Transverse colon (tissue), 4 donors: ENCODE measurements around the gene DPP4. TPM values are rescaled to one million over a fixed set of nuclear protein-coding genes. Genes with fewer than 3 reads are reported as not detected.
A peak's percentile ranks its signal among the peaks of the same experiment; 100 is the strongest.

Source experiments
- DNase-seq: peaks from one replicate; pipeline ENCODE4 v3.0.0-alpha.2; 2019
- H3K27ac ChIP-seq, 4 donors: fragments of 200-600 bp; sonication (generic); 2 replicates each; pipeline ENCODE4 v1.5.1; 2016 to 2018; ENCODE audit warnings: inconsistent platforms in 4 of 4
- H3K27me3 ChIP-seq: fragments of 200-600 bp; sonication (generic); 2 replicates; pipeline ENCODE4 v1.5.1; 2017; ENCODE audit warnings: inconsistent platforms
- H3K36me3 ChIP-seq, 4 donors: fragments of 200-600 bp; sonication (generic); 2 replicates each; pipeline ENCODE4 v1.5.1; 2017 to 2019; ENCODE audit warnings: inconsistent platforms in 4 of 4
- H3K4me1 ChIP-seq, 4 donors: fragments of 200-600 bp; sonication (generic); 2 replicates each; pipeline ENCODE4 v1.5.1; 2017 to 2020; ENCODE audit warnings: inconsistent platforms in 4 of 4
- H3K4me3 ChIP-seq, 4 donors: fragments of 200-600 bp; sonication (generic); 1 replicate in 1 of 4; 2 replicates in 3 of 4; pipeline versions ENCODE4 v1.5.1 to v1.6.1; 2017 to 2019; ENCODE audit warnings: inconsistent platforms in 4 of 4
- H3K9me3 ChIP-seq, 2 donors: fragments of 200-600 bp; sonication (generic); 2 replicates each; pipeline ENCODE4 v1.5.1; 2017 to 2019; ENCODE audit warnings: inconsistent platforms in 2 of 2
- CTCF ChIP-seq, 5 experiments: fragments of 200-600 bp in 3 of 5; fragments of 450-650 bp in 2 of 5; sonication (generic) in 3 of 5; IDR thresholded peaks; 1 replicate in 2 of 5; 2 replicates in 3 of 5; pipeline ENCODE4 v1.5.1; 2016 to 2017; ENCODE audit warnings: antibody characterized with exemption in 5 of 5, inconsistent platforms in 3 of 5, mild to moderate bottlenecking in 2 of 5, moderate library complexity in 1 of 5
- EP300 ChIP-seq: sonication (generic); formaldehyde crosslinking; IDR thresholded peaks from one replicate; pipeline ENCODE4 v1.6.1; 2017; ENCODE audit warnings: antibody characterized with exemption, low read depth
- POLR2A ChIP-seq: fragments of 450-650 bp; IDR thresholded peaks from one replicate; pipeline ENCODE4 v1.6.1; 2016; ENCODE audit warnings: antibody characterized with exemption, mild to moderate bottlenecking, moderate library complexity
- POLR2AphosphoS5 ChIP-seq, 3 donors: sonication (generic); formaldehyde crosslinking; IDR thresholded peaks; one replicate each; pipeline ENCODE4 v1.6.1; 2016; ENCODE audit warnings: antibody characterized with exemption in 3 of 3
- WGBS, 2 donors: methylation state at CpG; one replicate each; pipeline ENCODE4 v1.1.5; 2018; ENCODE audit warnings: low coverage in 1 of 2; 5-methylcytosine and 5-hydroxymethylcytosine counted together
- in situ Hi-C, 4 donors: fragments of 200-750 bp; cut with MboI; loops; one replicate each; pipeline versions ENCODE4 v1.15.0 to v1.15.1; 2017; ENCODE audit warnings: low sequenced_read_pairs in 3 of 4, low pct_ligation_motif_present in 1 of 4, low pct_unique_long_range_greater_than_20kb in 1 of 4
- intact Hi-C: fragments of 100-400 bp; cut with DNase I; formaldehyde crosslinking; loops from one replicate; pipeline ENCODE4 v1.15.1; 2023; ENCODE audit warnings: low total_unique reads
- total RNA-seq, 4 donors: library from RNA; depleted of rRNA; stranded (reverse); fragments of >200 nt; gene quantifications; one replicate each; pipeline ENCODE4 v1.1.0, GENCODE V29; 2016

Gene DPP4
- total RNA-seq, 4 donors from 2014 or later: 1.6 to 12.7 (median 7.0) TPM

GRCh38 chr2:162092008-162092390 is 18.0 kb upstream of the DPP4 start:
- 66 to 67% methylated on average over 5 of the region's 5 CpGs for WGBS, 2 donors
- intact Hi-C loops (no loop called here), in situ Hi-C loops (no loop called here)
- Histone ChIP-seq H3K9me3 (no peaks in the 10 kb centered on the region), H3K4me1 (peaks cover 0 to 33% (median 19%) of the 10 kb centered on the region in 4 donors), H3K27ac (peak overlapping the region in 1 of 4 donors; percentile 25), H3K27me3 (no peaks in the 10 kb centered on the region), H3K4me3 (no peak overlapping the region), H3K36me3 (no peaks in the 10 kb centered on the region)
- no peak for DNase-seq
- TF ChIP-seq POLR2A (no peak), CTCF (IDR thresholded peaks at IDR 0.05) (no peak), EP300 (no peak), POLR2AphosphoS5 (IDR thresholded peaks at IDR 0.05) (no peak)

GRCh38 chr2:162091325-162092007 is 17.5 kb upstream of the DPP4 start:
- H3K27me3 ChIP-seq: no peaks in the 10 kb centered on the region
- no peak for TF ChIP-seq POLR2AphosphoS5 (IDR thresholded peaks at IDR 0.05)
- TF ChIP-seq EP300: no peak
- no peak for TF ChIP-seq POLR2A
- TF ChIP-seq CTCF (IDR thresholded peaks at IDR 0.05): peak in 3 of 5 experiments; percentile 18 to 47 (median 25)
- DNase-seq: peak; percentile 65
- no peak overlapping the region for H3K4me3 ChIP-seq
- H3K4me1 ChIP-seq: peaks cover 0 to 33% (median 19%) of the 10 kb centered on the region in 4 donors
- intact Hi-C loops (no loop called here), in situ Hi-C loops (no loop called here)
- 49 to 71% methylated on average over 4 to 7 of the region's 7 CpGs for WGBS, 2 donors
- H3K36me3 ChIP-seq: no peaks in the 10 kb centered on the region
- peak overlapping the region in 3 of 4 donors; percentile 36 to 47 (median 43) for H3K27ac ChIP-seq
- H3K9me3 ChIP-seq: no peaks in the 10 kb centered on the region

- Histone ChIP-seq H3K27ac (peak overlapping the region in 3 of 4 donors; percentile 28 to 43 (median 36)), H3K4me3 (no peak overlapping the region), H3K36me3 (no peaks in the 10 kb centered on the region), H3K4me1 (peaks cover 0 to 33% (median 19%) of the 10 kb centered on the region in 4 donors), H3K27me3 (no peaks in the 10 kb centered on the region), H3K9me3 (no peaks in the 10 kb centered on the region)
- intact Hi-C loops (no loop called here), in situ Hi-C loops (no loop called here)
- DNase-seq: no peak
- TF ChIP-seq POLR2AphosphoS5 (IDR thresholded peaks at IDR 0.05) (no peak), CTCF (IDR thresholded peaks at IDR 0.05) (no peak), POLR2A (no peak), EP300 (no peak)
- 41 to 70% methylated on average over 1 of the region's 1 CpG for WGBS, 2 donors
Observed at GRCh38 chr2:162090109-162090508, 16.1 kb upstream of the DPP4 start.

GRCh38 chr2:162086904-162087303 is 12.9 kb upstream of the DPP4 start:
- H3K36me3 ChIP-seq: no peaks in the 10 kb centered on the region
- no peak for TF ChIP-seq CTCF (IDR thresholded peaks at IDR 0.05)
- TF ChIP-seq POLR2AphosphoS5 (IDR thresholded peaks at IDR 0.05): no peak
- TF ChIP-seq EP300: no peak
- no peak for TF ChIP-seq POLR2A
- H3K9me3 ChIP-seq: no peaks in the 10 kb centered on the region
- intact Hi-C loops (no loop called here), in situ Hi-C loops (no loop called here)
- H3K4me1 ChIP-seq: peaks cover 0 to 38% (median 18%) of the 10 kb centered on the region in 4 donors
- H3K4me3 ChIP-seq: no peak overlapping the region
- WGBS, 2 donors: 84 to 100% methylated on average over 1 to 2 of the region's 2 CpGs
- no peak for DNase-seq
- H3K27ac ChIP-seq: no peak overlapping the region
- no peaks in the 10 kb centered on the region for H3K27me3 ChIP-seq
